ENCODE measurements around the gene DLD. TPM values are rescaled to one million over a fixed set of nuclear protein-coding genes. Genes with fewer than 3 reads are reported as not detected.

Gene DLD
- total and polyA plus RNA-seq, 2 of the 8 experiments (the other 6 are each of a cell fraction or from before 2014, with no cell fraction given), result 63.7 to 88.5 TPM

DNA sequence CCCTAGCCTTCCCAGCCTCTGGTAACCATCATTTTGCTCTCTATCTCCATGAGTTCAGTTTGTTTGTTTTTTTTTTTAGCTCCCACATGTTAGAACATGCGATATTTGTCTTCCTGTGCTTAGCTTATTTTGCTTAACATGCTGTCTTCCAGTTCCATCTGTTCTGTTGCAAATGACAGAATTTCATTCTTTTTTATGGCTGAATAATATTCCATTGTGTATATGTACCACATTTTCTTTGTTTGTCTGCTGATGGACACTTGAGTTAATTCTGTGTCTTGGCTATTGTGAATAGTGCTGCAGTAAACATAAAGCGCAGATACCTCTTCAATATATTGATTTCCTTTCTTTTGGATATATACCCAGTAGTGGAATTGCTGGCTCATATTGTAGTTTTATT is 21.0 kb downstream of the DLD start:
- no peak overlapping the region for H3K9ac ChIP-seq (replicated peaks in 1 of 4; ENCODE audit: extremely low read depth in 1 of 4, low read depth in 3 of 4, low read length in 3 of 4)
- FAIRE-seq, result no peak

More for the DNA sequence above, 21.0 kb downstream of the DLD start:
- H3K4ac ChIP-seq (replicated peaks; ENCODE audit: insufficient read length, low read depth, low read length), result no peak overlapping the region
- ChIA-PET POLR2A (ENCODE audit: partially characterized antibody) (no interaction called here), CTCF (ENCODE audit: partially characterized antibody) (interaction anchor here (0.6 to 1.2 kb wide), 2 partner anchors 46 to 106 kb away, joined by 3 read pairs; no protein-coding TSS in a partner anchor)
- H3K9me3 ChIP-seq (ENCODE audit: insufficient read depth in 2 of 2, low read depth in 1 of 2, low read length in 1 of 2), result no peaks in the 10 kb centered on the region
- H3K23me2 ChIP-seq (ENCODE audit: low read depth, low read length), result no peaks in the 10 kb centered on the region
- H3K79me2 ChIP-seq (ENCODE audit: control insufficient read depth in 1 of 2, insufficient read depth in 2 of 2, low read length in 2 of 2), result peaks cover 0 to 5% of the 10 kb centered on the region in 2 experiments; a peak in 1 of 4 replicates
- H4K5ac ChIP-seq (ENCODE audit: insufficient read length, low read depth, low read length), result no peak overlapping the region
- H2BK12ac ChIP-seq (ENCODE audit: low read depth, low read length), result no peak overlapping the region
- H3K27me3 ChIP-seq (replicated peaks in 1 of 4; ENCODE audit: control insufficient read depth in 3 of 4, extremely low read depth in 1 of 4, insufficient read depth in 3 of 4, low read length in 3 of 4), result no peaks in the 10 kb centered on the region
- no peak overlapping the region for H2BK120ac ChIP-seq (replicated peaks; ENCODE audit: low read depth, low read length)
- no peak overlapping the region for H3K4me2 ChIP-seq (ENCODE audit: insufficient read depth in 1 of 2, low read depth in 2 of 2, low read length in 2 of 2)
- no peak overlapping the region for H2AK5ac ChIP-seq (ENCODE audit: low read depth, low read length)
- H2BK20ac ChIP-seq (ENCODE audit: low read length), result no peak overlapping the region
- 65% methylated on average over 2 of the region's 2 CpGs; no CpG with 5 or more reads in 1 of the 2 experiments for WGBS, 2 experiments (ENCODE audit: extremely low coverage in 1 of 2, insufficient coverage in 1 of 2, insufficient read length in 1 of 2, insufficient replicate concordance in 2 of 2, low coverage in 1 of 2, low lambda C conversion rate in 2 of 2, missing lambda C conversion rate in 1 of 2)
- no peak for DNase-seq (ENCODE audit: low read depth in 1 of 2, low spot score in 2 of 2)
- no peak overlapping the region for H3K27ac ChIP-seq (ENCODE audit: low read depth, low read length)
- H4K20me1 ChIP-seq (replicated peaks in 1 of 2; ENCODE audit: control insufficient read depth in 1 of 2, insufficient read depth in 2 of 2, low read length in 2 of 2), result no peaks in the 10 kb centered on the region
- no peak overlapping the region for H3K23ac ChIP-seq (ENCODE audit: insufficient read length)
- no peak overlapping the region for H4K8ac ChIP-seq (ENCODE audit: extremely low read depth, insufficient read depth, low read length)
- H4K91ac ChIP-seq (replicated peaks; ENCODE audit: insufficient read length, low read length), result no peak overlapping the region
- H3K18ac ChIP-seq (ENCODE audit: extremely low read depth, low read length), result no peak overlapping the region
- no peak for TF ChIP-seq TBP (IDR thresholded peaks at IDR 0.05; ENCODE audit: low read depth, low read length)
- H2BK15ac ChIP-seq (ENCODE audit: low read length), result no peak overlapping the region
- no peak overlapping the region for H2BK5ac ChIP-seq (ENCODE audit: low read depth, low read length)
- H3K14ac ChIP-seq (ENCODE audit: insufficient read length), result no peak overlapping the region
- H3K36me3 ChIP-seq (ENCODE audit: control insufficient read depth in 2 of 4, insufficient read depth in 4 of 4, low read length in 3 of 4), result peaks cover 2 to 50% (median 19%) of the 10 kb centered on the region in 4 experiments; a peak in 7 of 8 replicates
- H3K4me1 ChIP-seq (replicated peaks in 1 of 4; ENCODE audit: control insufficient read depth in 3 of 4, insufficient read depth in 4 of 4, low read length in 3 of 4), result no peaks in the 10 kb centered on the region
- no peak overlapping the region for H3K56ac ChIP-seq (replicated peaks; ENCODE audit: insufficient read length, low read depth, low read length)
- no peak overlapping the region for H3K4me3 ChIP-seq (ENCODE audit: extremely low read depth in 1 of 4, insufficient read depth in 2 of 4, low read depth in 3 of 4, low read length in 4 of 4)
- no peaks in the 10 kb centered on the region; the same call in 1 of the 2 replicates for H3K79me1 ChIP-seq (ENCODE audit: low read depth, low read length)
- no peak overlapping the region for H2AFZ ChIP-seq (ENCODE audit: low read length)

Data from H1 (cell line).